Measurements from ENCODE around the gene HELLS.
"Not testable (repeated sequence)": the region's sequence is repeated elsewhere in the genome, so short reads cannot be mapped to it uniquely, and the experiment has no call there.

The HELLS gene

DNA sequence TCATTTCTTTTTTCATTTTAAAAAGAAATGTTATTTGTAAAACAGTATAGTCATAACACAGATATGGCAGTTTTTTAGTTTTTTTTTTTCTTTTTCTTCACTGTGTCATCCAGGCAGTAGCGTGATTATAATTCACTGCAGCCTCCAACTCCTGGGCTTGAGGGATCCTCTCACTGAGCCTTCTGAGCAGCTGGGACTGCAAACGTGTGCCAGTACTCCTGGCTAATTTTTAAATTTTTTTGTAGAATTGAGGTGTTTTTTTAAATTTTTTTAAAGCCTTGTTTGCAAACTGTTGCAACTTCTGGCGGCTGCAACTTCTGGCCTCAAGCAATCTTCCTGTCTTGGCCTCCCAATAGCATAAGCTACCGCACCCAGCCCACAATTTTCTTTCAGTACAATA, 63.0 kb downstream of the HELLS start:
- DNase-seq, result no peak

DNA sequence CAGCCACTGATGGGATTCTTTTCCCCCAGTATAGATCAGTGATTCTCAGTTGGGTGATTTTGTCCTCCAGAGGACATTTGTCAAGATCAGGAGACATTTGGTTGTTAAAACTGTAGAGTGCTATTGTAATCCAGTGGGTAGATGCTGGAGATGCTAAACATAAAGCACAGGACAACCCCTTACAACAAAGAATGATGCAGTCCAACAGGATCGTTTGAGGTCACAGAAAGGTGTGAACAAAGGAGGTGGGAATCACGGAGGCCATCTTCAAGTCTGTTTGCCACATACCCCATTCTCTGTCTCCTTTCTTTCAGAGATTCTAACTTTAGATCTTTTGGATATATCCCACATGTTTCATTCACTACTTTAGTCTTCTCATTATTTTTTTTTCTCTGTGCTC, 69.0 kb downstream of the HELLS start:
- DNase-seq, result no peak

- no peak for DNase-seq
These were observed 71.9 kb downstream of the HELLS start for GRCh38 chr10:94617389-94617944.

DNA sequence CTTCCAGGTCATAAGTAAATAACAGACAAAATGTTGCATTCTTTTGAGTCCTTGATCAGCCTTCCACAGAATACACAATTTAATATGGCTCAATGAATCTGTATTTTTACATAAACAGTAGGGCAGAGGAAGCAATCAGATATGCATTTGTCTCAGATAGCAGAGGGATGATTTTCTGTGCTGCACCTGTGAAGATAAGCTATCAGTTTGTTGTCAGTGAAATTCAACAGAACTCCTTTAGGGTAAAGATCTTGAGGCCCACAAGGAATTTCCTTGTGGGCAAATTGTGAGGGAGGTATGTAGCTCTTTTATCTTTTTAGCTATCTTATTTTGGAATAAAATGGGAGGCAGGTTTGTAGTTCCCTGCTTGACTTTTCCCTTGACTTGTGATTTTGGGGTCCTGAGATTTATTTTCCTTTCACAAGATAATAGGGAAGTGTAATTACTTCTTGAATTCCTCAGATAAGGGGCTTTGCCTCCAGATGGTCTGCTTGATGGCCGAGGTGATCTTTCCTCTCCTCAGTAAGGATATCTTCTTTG, 77.1 kb downstream of the HELLS start:
- DNase-seq, result no peak

- DNase-seq, result no peak
These were observed 78.0 kb downstream of the HELLS start for GRCh38 chr10:94623572-94623971.

- DNase-seq, result no peak
These were observed 80.9 kb downstream of the HELLS start for GRCh38 chr10:94626476-94626875.

DNA sequence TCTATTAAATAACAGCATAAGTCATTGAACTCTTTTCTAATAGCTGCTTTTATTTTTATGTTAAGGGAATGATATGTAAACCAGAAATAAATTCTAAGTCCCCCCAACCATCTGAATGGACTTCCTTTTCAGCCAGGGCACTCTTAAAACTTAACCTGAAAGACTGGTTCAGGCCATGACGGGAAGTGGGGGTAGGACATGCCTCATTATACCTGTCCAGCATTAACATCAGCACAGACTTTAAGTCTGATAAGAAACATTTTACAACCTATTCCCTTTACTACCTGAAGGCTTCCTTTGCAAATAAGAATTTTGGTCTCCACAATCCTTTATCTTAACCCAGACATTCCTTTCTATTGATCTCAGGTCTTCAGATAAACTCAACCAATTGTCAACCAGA, 81.9 kb downstream of the HELLS start:
- DNase-seq, result no peak

DNA sequence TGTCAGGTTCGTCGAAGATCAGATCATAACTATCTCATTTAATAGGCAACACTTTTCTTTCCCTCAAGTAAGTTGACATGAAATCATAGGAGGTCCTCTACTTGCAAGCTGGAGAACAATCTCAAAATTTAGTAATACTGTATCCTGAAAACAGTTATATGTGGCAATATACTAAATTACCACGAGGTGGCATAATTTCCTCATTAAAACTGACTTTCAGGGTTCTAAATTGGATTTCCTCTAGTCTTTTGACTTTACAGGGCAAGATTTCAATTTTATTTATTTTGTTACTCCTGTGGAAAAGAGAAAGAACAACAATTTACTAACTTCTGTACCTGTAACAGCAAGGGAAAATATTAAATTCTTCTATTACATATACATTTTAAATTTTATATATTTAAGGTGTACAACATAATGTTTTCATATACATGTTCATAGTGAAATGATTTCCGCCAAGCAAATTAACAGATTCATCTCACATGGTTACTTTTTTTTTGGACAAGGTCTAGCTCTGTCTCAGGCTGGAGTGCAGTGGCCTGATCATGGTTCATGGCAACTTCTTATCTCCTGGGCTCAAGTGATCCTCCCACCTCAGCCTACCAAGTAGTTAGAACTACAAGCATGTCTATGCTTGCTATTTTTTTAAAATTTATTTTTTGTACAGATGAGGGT, 84.6 kb downstream of the HELLS start:
- peak; percentile 39 for DNase-seq

GRCh38 chr10:94631077-94631875, 85.7 kb downstream of the HELLS start:
- peak; percentile 2 for DNase-seq

DNA sequence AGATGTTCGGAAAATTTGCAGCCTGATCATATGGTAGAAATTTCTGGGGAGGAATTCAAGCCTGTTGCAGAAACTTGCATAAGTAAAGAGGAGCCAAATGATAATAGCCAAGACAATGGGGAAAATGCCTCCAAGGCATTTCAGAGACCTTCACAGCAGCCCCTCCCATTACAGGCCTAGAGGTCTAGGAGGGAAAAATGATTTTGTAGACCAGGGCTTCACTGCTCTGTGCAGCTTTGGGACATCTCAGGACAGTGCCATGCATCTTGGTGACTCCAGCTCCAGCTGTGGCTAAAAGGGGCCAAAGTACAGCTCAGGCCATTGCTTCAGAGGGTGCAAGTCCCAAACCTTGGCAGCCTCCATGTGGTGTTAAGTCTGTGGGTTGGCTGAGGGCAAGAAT, 87.4 kb downstream of the HELLS start:
- DNase-seq, result no peak

- not testable (repeated sequence) for DNase-seq
These were observed 92.5 kb downstream of the HELLS start for GRCh38 chr10:94638097-94638496.

GRCh38 chr10:94639902-94640301, 94.3 kb downstream of the HELLS start:
- DNase-seq, result no peak

GRCh38 chr10:94640562-94640961, 95.0 kb downstream of the HELLS start:
- DNase-seq, result no peak

DNA sequence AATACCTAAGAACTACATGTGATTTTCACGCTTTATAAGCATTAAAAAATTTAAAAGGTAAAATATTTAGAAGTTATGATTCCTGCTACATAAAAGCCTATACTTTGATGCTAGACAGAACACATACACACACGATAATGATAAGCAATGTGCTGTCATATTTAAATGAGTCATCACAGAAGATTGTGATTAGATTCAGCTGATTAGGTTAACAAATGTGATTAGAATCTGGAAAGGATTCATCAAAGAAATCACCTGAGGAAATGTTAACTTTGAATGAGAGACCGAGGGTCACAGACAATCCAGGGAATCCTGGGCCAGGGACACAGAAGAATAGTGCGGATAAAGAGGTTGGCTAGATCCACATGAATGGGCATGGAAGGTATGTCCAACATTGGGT, 95.9 kb downstream of the HELLS start:
- no peak for DNase-seq

DNA sequence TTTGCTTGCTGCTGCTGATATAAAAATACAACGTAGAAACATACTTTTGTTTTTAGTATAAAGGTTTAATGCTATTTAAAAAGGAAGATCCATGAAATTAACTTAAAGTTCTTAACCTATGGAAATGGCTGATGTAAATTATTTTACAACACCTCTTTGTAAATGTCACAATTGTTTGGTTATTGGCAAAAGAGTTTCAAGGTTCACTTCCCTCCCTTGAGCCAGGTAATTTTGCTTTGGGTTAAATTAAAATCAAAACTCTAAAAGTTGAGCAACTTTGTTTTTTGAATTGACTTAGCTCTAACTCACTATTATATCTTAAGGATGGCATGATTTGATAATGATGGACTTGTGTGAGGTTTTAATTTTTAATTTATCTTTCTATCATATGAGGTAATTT, 98.8 kb downstream of the HELLS start:
- DNase-seq, result no peak

DNA sequence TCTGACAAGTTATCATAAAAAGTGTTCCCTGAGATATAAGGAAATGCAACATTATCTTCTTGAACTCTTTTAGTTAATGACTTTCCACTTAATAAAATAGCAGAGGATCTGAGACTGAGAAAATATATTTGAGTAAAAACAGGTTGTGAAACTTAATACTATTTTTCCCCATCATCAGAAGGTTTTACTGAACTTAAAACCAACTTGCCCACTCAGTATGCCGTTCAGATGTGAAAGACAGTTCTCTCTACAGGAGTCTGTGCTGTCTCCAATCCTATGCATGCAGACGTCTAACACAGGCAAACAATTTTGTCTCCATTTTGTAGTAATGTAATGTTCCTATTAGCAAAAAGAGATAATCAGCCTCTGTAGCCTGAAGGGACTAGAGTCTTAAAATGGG, 99.7 kb downstream of the HELLS start:
- DNase-seq, result no peak
